Mesothelial cell of epicardium (in vitro differentiated cells): Measurements from ENCODE around the gene PARM1. TPM values are rescaled to one million over a fixed set of nuclear protein-coding genes. Genes with fewer than 3 reads are reported as not detected.
A peak's percentile ranks its signal among the peaks of the same experiment; 100 is the strongest.

Source experiments
- DNase-seq, 2 experiments: peaks; one replicate each; pipeline ENCODE4 v3.0.0; 2021; ENCODE audit warnings: low spot score in 2 of 2; ENCODE audit not compliant: unreplicated experiment in 2 of 2
- H3K27ac Mint-ChIP-seq: 2 replicates; pipeline ENCODE4 v1.8.0; 2021; ENCODE audit warnings: mixed read lengths
- H3K27me3 Mint-ChIP-seq: 2 replicates; pipeline ENCODE4 v1.8.0; 2021; ENCODE audit warnings: low read depth, mixed read lengths
- H3K36me3 Mint-ChIP-seq: 2 replicates; pipeline ENCODE4 v1.8.0; 2021; ENCODE audit warnings: mixed read lengths
- H3K4me1 Mint-ChIP-seq: 2 replicates; pipeline ENCODE4 v1.8.0; 2021; ENCODE audit warnings: mixed read lengths
- H3K4me3 Mint-ChIP-seq: 2 replicates; pipeline ENCODE4 v1.8.0; 2021; ENCODE audit warnings: mild to moderate bottlenecking, moderate library complexity, mixed read lengths
- H3K9me3 Mint-ChIP-seq: 2 replicates; pipeline ENCODE4 v1.8.0; 2021; ENCODE audit warnings: mixed read lengths
- CTCF ChIP-seq: fragments of 200-600 bp; sonication (generic); IDR thresholded peaks from one replicate; pipeline ENCODE4 v1.5.0; 2021; ENCODE audit warnings: antibody characterized with exemption; ENCODE audit not compliant: unreplicated experiment
- total RNA-seq: library from RNA; stranded (reverse); gene quantifications from 3 replicates; pipeline ENCODE4 v1.2.1, GENCODE V29; 2021

PARM1 gene
- total RNA-seq, 1 donor from 2014 or later: 12.6 TPM

GRCh38 chr4:74893171-74893570 lies 39.7 kb upstream of the PARM1 start:
- H3K4me1 Mint-ChIP-seq: peaks cover 2% of the 10 kb centered on the region
- H3K36me3 Mint-ChIP-seq: no peaks in the 10 kb centered on the region
- peak overlapping the region; percentile 29 for H3K4me3 Mint-ChIP-seq
- H3K9me3 Mint-ChIP-seq: no peaks in the 10 kb centered on the region
- no peak overlapping the region for H3K27ac Mint-ChIP-seq
- no peak for TF ChIP-seq CTCF
- no peak for DNase-seq
- H3K27me3 Mint-ChIP-seq: no peaks in the 10 kb centered on the region

- no peaks in the 10 kb centered on the region for H3K27me3 Mint-ChIP-seq
- no peaks in the 10 kb centered on the region for H3K9me3 Mint-ChIP-seq
- TF ChIP-seq CTCF: no peak
- H3K4me3 Mint-ChIP-seq: no peak overlapping the region
- H3K27ac Mint-ChIP-seq: no peak overlapping the region
- H3K36me3 Mint-ChIP-seq: no peaks in the 10 kb centered on the region
- peaks cover 2% of the 10 kb centered on the region for H3K4me1 Mint-ChIP-seq
- no peak for DNase-seq
Observed at GRCh38 chr4:74896595-74896994, 36.3 kb upstream of the PARM1 start.

- H3K4me1 Mint-ChIP-seq: peaks cover 2% of the 10 kb centered on the region
- no peak for DNase-seq
- no peak overlapping the region for H3K27ac Mint-ChIP-seq
- H3K27me3 Mint-ChIP-seq: no peaks in the 10 kb centered on the region
- no peaks in the 10 kb centered on the region for H3K36me3 Mint-ChIP-seq
- no peak overlapping the region for H3K4me3 Mint-ChIP-seq
- no peak for TF ChIP-seq CTCF
- H3K9me3 Mint-ChIP-seq: no peaks in the 10 kb centered on the region
Observed at GRCh38 chr4:74897386-74897785, 35.5 kb upstream of the PARM1 start.

GRCh38 chr4:74900862-74901261 lies 32.1 kb upstream of the PARM1 start:
- Mint-ChIP-seq H3K4me3 (no peak overlapping the region), H3K4me1 (no peaks in the 10 kb centered on the region), H3K36me3 (no peaks in the 10 kb centered on the region), H3K27ac (no peak overlapping the region), H3K27me3 (no peaks in the 10 kb centered on the region), H3K9me3 (no peaks in the 10 kb centered on the region)
- TF ChIP-seq CTCF: no peak
- DNase-seq: no peak

GRCh38 chr4:74904509-74905065 lies 28.3 kb upstream of the PARM1 start:
- H3K27me3 Mint-ChIP-seq: peaks cover 2% of the 10 kb centered on the region
- TF ChIP-seq CTCF: no peak
- H3K9me3 Mint-ChIP-seq: no peaks in the 10 kb centered on the region
- no peaks in the 10 kb centered on the region for H3K36me3 Mint-ChIP-seq
- no peaks in the 10 kb centered on the region for H3K4me1 Mint-ChIP-seq
- no peak for DNase-seq
- no peak overlapping the region for H3K4me3 Mint-ChIP-seq
- no peak overlapping the region for H3K27ac Mint-ChIP-seq

GRCh38 chr4:74906771-74907170 lies 26.1 kb upstream of the PARM1 start:
- Mint-ChIP-seq H3K27me3 (peaks cover 2% of the 10 kb centered on the region), H3K36me3 (no peaks in the 10 kb centered on the region), H3K9me3 (peaks cover 9% of the 10 kb centered on the region), H3K4me3 (no peak overlapping the region), H3K27ac (no peak overlapping the region), H3K4me1 (no peaks in the 10 kb centered on the region)
- DNase-seq: no peak
- TF ChIP-seq CTCF: no peak
